SKM-1 treated with dmso at 0.1 percent for 144 hours (cell line): ENCODE measurements around the gene TRIM74.
"Not testable (repeated sequence)": the region's sequence is repeated elsewhere in the genome, so short reads cannot be mapped to it uniquely, and the experiment has no call there.

ENCODE experiments used
- DNase-seq: peaks from one replicate; lab custom pipeline; 2025; ENCODE audit not compliant: unreplicated experiment; lab: John Stamatoyannopoulos, UW

Gene TRIM74

GRCh38 chr7:72960029-72960428 lies 9.2 kb downstream of the TRIM74 start:
- DNase-seq, result not testable (repeated sequence)

- not testable (repeated sequence) for DNase-seq
These were observed 14.6 kb downstream of the TRIM74 start for GRCh38 chr7:72954563-72955198.

GRCh38 chr7:72953901-72954562 lies 15.2 kb downstream of the TRIM74 start:
- not testable (repeated sequence) for DNase-seq

- DNase-seq, result not testable (repeated sequence)
These were observed 18.8 kb downstream of the TRIM74 start for GRCh38 chr7:72950432-72950831.

- not testable (repeated sequence) for DNase-seq
These were observed 19.6 kb downstream of the TRIM74 start for GRCh38 chr7:72949686-72950085.

GRCh38 chr7:72949276-72949675 lies 20.0 kb downstream of the TRIM74 start:
- not testable (repeated sequence) for DNase-seq

GRCh38 chr7:72948714-72949113 lies 20.6 kb downstream of the TRIM74 start:
- not testable (repeated sequence) for DNase-seq

- not testable (repeated sequence) for DNase-seq
These were observed 23.0 kb downstream of the TRIM74 start for GRCh38 chr7:72946130-72946745.

GRCh38 chr7:72945597-72945996 lies 23.7 kb downstream of the TRIM74 start:
- not testable (repeated sequence) for DNase-seq

GRCh38 chr7:72944937-72945336 lies 24.3 kb downstream of the TRIM74 start:
- DNase-seq, result not testable (repeated sequence)

- not testable (repeated sequence) for DNase-seq
These were observed 26.3 kb downstream of the TRIM74 start for GRCh38 chr7:72942956-72943355.

- DNase-seq, result not testable (repeated sequence)
These were observed 27.1 kb downstream of the TRIM74 start for GRCh38 chr7:72942022-72942705.

- not testable (repeated sequence) for DNase-seq
These were observed 41.0 kb downstream of the TRIM74 start for GRCh38 chr7:72928216-72928615.

- DNase-seq, result not testable (repeated sequence)
These were observed 41.5 kb downstream of the TRIM74 start for GRCh38 chr7:72927791-72928190.

GRCh38 chr7:72925546-72926120 lies 43.6 kb downstream of the TRIM74 start:
- no peak for DNase-seq

- DNase-seq, result peak; percentile 70
These were observed 44.3 kb downstream of the TRIM74 start, which contains the start of gene POM121 for GRCh38 chr7:72924733-72925545. Gene POM121, plus strand, starts transcription at chr7:72925095. Its CDS starts 27 bp downstream, at chr7:72925122.

GRCh38 chr7:72924386-72924732 lies 44.9 kb downstream of the TRIM74 start:
- DNase-seq, result no peak

- DNase-seq, result no peak
These were observed 50.0 kb downstream of the TRIM74 start for GRCh38 chr7:72919256-72919775.

- DNase-seq, result peak; percentile 18
These were observed 54.3 kb downstream of the TRIM74 start for GRCh38 chr7:72914756-72915525.
